GM19468 (cell line): ENCODE data around the gene ERN1.
"Not testable (repeated sequence)": the region's sequence is repeated elsewhere in the genome, so short reads cannot be mapped to it uniquely, and the experiment has no call there.

Source experiments
- ATAC-seq: cut with Tn5 transposase; IDR thresholded peaks from one replicate; pipeline ENCODE4 v1.9.1; 2021; ENCODE audit warnings: mild to moderate bottlenecking, moderate library complexity, moderate number of reproducible peaks; ENCODE audit not compliant: unreplicated experiment; ENCODE audit errors: extremely low read depth

ERN1 gene

GRCh38 chr17:64129765-64130558 is at the start of gene ERN1:
Gene ERN1 (minus strand): TSS chr17:64130144. CDS start chr17:64130029, 115 bp downstream.
- ATAC-seq: peak; percentile 49

- not testable (repeated sequence) for ATAC-seq
These were observed 49.1 kb upstream of the ERN1 start for GRCh38 chr17:64179024-64179423.

DNA sequence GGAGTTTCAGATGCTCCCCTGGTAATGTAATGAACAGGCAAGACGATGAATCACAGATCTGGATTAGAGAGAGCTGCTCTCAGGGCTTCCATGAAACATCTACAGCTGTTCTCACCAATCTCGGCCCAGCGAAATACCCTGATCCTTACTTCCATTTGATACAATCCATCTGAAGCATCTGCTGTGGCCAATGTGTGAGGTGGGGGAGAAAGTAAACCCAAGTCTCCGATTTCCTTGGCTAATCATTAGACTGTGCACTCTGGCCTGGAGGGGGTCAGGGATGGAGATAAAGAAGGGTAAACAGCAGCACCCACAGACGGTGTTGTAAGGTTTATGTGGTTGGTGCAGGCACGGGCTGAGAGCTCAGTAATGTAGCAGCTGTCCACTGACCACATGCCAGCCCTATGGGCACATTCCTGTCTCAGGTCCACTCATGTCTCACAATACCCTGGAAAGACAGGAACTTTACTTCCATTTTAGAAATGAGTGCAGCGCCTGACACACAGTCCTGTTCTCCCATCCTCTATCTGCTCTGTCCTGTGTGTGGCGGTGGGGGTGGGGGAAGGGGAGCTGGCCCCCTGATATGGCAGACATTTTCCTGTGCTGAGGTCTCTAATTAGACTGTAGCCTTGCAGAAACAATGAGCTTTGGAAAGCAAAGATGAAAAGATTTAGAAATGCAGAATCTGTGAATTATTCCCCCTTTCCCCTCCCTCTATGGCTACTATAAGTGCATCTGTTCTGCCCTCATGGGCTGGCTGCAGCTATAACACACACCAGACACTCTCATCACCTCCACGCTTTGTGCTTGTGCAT is 48.3 kb upstream of the ERN1 start:
- ATAC-seq: no peak

DNA sequence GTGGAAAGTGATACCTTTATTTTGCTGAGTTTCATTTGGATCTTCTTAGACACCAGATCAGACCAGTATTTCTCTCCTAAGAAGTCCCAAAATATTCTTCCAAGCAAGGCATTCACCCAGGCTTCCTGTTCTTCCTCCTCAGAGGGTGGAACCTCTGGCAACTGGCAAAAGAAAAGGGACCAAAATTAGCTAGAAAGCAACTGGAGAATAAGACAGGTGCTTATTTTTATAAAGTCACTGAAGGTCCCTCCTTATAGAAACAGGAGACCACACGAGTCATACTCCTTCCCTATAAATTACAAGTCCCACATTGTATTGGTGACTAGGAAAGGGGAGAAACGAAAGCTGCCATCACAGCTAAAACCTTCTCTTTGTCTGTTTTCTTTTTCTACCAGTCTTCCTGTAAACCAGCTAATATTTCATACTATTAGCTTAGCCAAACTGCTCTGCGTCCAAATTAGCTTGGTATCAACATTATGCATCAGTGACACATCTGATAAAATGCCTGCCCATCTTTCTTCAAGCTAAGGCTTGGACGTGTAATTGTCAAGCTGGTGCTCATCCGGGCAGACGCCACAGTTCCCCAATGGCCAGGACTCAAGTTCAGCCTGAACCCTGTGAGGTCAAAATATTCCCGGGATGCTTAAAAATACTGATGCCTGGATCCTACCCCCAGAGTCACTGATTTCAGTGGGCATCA is 47.5 kb upstream of the ERN1 start:
- ATAC-seq: no peak

- ATAC-seq: no peak
These were observed 46.6 kb upstream of the ERN1 start for GRCh38 chr17:64176556-64176955.

- ATAC-seq: no peak
These were observed 44.9 kb upstream of the ERN1 start for GRCh38 chr17:64174686-64175456.

- ATAC-seq: no peak
These were observed 43.7 kb upstream of the ERN1 start for GRCh38 chr17:64173646-64174045.

DNA sequence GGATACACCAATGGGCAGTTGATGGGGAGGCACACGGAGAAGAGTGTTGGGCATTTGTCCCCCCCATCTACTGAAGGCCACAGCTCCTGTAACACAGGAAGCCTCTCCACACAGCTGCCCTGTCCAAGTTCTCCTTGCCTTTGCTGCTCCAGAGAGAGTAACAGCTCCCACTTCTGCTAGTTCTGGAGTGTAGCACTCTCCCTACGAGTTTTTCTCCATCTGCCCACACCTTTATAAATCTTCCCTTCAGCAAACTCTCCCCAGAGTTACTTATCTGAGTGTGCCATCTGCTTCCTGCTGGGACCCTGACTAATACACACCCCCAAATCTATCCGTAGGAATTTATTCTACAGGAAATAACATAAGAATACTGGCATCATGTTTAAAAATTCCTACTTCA is 42.6 kb upstream of the ERN1 start:
- no peak for ATAC-seq

DNA sequence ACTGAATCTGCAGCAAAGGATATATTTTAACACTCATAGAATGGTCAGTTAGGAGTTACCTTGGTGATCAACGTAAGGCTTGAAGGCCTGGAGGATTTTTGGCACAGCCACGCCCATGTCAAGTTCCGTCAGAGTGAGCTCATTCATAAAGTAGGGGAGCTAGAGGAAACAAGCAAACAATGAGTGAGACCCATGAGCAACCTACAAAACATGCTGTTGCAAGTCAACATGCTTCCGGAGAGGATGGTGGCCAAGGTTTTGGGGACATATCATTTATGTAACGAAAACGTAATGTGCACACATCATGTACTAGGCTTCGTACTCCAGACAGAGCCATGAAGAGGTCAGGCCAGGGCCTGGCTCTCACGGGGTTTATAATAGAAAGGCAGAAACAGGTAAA is 41.1 kb upstream of the ERN1 start:
- no peak for ATAC-seq

DNA sequence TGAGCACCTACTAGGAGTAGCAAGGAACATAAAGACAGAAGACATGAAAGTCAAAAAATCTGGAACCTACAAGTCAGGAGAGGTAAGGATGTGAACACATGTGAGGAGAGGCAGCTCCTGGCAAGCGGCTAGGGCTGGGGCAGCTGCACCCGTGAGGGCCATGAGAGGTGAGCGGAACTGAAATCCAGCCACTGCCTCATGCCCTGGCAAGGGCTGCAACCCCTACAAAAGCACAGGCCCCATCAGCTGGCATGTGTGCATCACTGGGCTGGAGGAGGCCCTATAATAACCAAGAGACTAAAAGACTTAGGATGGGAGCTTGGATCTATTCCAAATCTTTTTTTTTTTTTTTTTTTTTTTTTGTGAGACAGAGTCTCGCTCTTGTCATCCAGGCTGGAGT is 40.3 kb upstream of the ERN1 start:
- ATAC-seq: no peak

DNA sequence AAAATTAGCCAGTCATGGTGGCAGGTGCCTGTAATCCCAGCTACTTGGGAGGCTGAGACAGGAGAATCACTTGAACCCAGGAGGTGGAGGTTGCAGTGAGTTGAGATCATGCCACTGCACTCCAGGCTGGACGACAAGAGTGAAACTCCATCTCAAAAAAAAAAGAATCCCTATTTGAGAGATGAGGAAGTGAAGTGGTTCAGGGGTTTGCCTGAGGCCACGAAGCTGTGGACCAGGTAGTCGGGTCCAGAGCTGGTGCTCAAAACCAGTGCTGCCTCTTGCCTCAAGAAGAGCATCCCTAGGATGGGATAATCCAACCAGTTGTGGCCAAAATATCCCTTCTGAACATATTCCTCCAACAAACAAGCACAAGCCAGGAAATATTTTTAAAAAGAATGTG is 37.7 kb upstream of the ERN1 start:
- ATAC-seq: not testable (repeated sequence)

DNA sequence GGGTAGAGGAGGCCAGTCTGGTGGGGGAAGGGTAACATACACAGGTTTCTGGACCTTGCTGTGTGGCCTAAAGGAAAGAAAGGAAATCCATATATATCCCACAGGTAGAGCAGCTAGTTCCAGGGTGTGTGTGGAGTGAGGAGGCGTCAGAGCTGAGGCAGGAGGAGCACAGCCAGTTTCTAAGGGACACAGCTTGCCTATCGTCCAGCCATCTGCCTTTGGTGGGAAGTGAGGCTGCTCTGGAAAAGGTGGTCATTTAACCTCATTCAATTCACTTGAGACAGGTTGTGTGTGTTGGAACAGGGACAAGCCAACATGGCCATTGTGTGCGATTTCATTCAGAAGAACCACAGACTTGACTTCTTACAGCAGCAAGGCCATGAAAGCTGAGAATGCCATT is 36.9 kb upstream of the ERN1 start:
- ATAC-seq: no peak

- ATAC-seq: no peak
These were observed 35.4 kb upstream of the ERN1 start for GRCh38 chr17:64165347-64165746.

DNA sequence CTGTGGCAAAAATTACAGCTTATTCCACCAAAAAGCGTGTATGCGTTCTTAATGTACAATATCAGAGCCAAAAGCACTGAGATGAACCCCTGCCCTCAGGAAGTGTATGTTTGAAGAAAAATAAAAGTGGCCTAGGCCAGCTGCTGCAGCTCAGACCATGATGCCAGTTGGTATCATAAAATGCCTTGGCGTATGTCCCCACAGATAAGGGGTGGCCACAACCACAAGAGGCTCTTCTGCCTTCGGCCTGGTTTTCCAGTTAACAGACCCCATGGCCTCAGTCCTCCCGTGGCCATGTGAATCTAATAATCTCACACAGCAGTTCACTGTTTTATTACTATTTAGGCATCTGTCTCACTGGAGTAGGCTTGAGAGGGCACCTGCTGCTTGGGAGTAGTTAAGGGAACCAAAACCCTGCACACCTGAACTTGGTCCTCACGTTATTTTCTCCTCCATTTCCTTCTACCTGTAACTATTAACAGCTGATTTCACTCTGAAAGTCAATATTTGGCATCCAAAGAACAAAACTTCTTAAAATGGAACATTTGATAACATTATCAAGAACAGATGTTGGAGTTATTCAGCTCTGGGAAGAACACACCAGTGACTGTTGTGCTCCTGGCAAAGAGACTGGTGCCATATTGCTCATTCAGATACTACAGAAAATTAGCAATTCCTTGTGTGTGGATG is 34.8 kb upstream of the ERN1 start:
- no peak for ATAC-seq

DNA sequence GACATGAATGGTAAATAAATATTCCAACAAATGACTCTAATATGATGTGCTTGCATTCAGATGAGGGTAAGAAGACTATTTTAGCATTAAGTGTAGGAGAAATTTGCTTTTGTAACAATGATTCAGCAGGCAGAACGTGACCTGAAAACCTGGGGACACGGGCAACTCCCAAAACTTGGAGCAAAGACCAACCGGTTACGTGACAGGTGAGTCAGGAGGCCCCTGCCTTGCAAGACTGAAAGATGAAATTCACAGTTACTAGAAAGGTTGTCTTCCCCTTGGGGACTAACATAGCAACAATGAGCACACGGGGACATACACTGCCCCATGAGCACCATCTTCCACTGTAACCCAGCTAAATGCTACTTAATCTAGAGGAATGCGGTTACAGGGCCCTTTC is 33.5 kb upstream of the ERN1 start:
- no peak for ATAC-seq

GRCh38 chr17:64162554-64162953 is 32.6 kb upstream of the ERN1 start:
- no peak for ATAC-seq

DNA sequence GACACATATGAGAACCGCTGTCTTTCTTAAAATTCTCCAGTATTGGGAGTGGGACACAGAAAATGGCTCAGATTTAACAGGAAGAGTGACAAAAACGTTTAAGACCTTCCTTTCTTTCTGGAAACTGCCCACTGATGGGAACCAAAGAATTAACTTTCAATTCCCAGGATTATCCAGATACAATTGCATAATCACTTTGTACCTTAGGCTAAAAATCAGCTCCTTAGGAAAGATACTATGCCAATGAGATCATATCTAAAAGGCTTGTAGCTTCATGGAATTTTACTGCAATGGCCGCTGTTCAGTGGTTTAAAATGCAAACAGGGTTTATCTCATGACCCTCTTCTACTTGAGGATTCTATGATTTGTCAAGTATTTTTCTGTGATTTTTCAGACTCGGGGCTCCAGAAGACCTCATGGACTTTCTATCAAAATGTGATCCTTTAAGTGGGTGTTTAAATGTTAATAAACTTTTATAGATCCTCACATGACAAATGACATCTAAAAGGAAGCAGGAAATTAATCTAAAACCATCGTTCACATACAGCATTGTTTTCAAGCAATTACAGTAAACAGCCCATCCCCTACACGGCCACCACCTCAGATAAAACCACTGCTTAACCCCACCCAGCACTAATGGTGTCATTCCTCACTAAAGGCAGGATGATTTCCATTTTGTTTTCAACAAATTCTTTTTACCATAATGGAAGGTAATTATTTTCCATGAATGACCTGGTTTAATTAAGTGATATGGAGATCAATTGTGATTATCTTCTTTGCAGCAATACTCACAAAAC is 31.6 kb upstream of the ERN1 start:
- no peak for ATAC-seq

DNA sequence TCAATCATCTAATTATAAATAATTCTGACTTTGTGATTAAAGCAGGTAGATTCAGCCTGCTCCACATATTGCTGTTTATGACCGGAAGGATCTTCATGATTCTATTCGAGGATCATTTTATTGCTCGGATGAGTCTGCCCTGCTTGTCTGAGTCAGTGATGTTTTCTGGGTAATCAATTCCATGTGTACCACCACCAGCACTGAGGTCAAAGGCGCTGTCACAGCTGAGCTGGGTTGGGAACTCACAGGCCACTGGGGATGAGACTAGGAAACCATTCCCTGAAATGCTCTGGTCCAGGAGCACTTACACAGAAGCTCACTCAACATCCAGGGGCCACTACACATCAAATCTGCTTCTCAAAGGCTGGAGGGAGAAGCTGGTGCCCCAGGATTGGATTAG is 30.4 kb upstream of the ERN1 start:
- ATAC-seq: no peak
